PFSK-1 (cell line): ENCODE results near the gene SRRD.

Source experiments
- POLR2AphosphoS5 ChIP-seq: IDR thresholded peaks from 2 replicates; pipeline ENCODE4 v1.6.1; 2012; ENCODE audit warnings: low read depth, mild to moderate bottlenecking, control low read depth, low read length, moderate library complexity
- REST ChIP-seq, 2 experiments: IDR thresholded peaks; 2 replicates each; pipeline versions ENCODE4 v1.6.1 to v1.8.0; 2011 to 2012; ENCODE audit warnings: low read depth in 2 of 2, low read length in 2 of 2, control low read depth in 1 of 2, inconsistent platforms in 1 of 2, mild to moderate bottlenecking in 1 of 2, moderate library complexity in 1 of 2; ENCODE audit not compliant: insufficient read depth in 1 of 2
- TAF1 ChIP-seq: IDR thresholded peaks from 2 replicates; pipeline ENCODE4 v1.6.1; 2012; ENCODE audit warnings: low read length, control low read depth, borderline replicate concordance; ENCODE audit not compliant: insufficient read depth

GRCh38 chr22:26453216-26453615 lies 30.5 kb upstream of the SRRD start:
- no peak for TF ChIP-seq TAF1
- no peak for TF ChIP-seq REST (IDR thresholded peaks at IDR 0.05; ENCODE audit: insufficient read depth in 1 of 2, low read depth in 2 of 2, low read length in 2 of 2)
- no peak for TF ChIP-seq POLR2AphosphoS5
